HFFc6 (cell line): ENCODE results near the gene FBXO34. TPM values are rescaled to one million over a fixed set of nuclear protein-coding genes. Genes with fewer than 3 reads are reported as not detected.

Experiments used
- DNase-seq: peaks from one replicate; pipeline ENCODE4 v3.0.0-alpha.2; 2018
- H3K27ac Mint-ChIP-seq: 2 replicates; pipeline ENCODE4 v1.8.0; 2020; ENCODE audit warnings: mild to moderate bottlenecking, mixed read lengths
- H3K27me3 Mint-ChIP-seq: 2 replicates; pipeline ENCODE4 v1.8.0; 2021; ENCODE audit warnings: mild to moderate bottlenecking, moderate library complexity, mixed read lengths; ENCODE audit not compliant: insufficient read depth
- H3K36me3 Mint-ChIP-seq: 2 replicates; pipeline ENCODE4 v1.8.0; 2021; ENCODE audit warnings: low read depth, mixed read lengths
- H3K4me1 Mint-ChIP-seq: 2 replicates; pipeline ENCODE4 v1.8.0; 2020; ENCODE audit warnings: low read depth, mixed read lengths
- H3K4me3 Mint-ChIP-seq: 2 replicates; pipeline ENCODE4 v1.8.0; 2020; ENCODE audit warnings: mild to moderate bottlenecking, moderate library complexity, mixed read lengths
- H3K9me3 Mint-ChIP-seq: 2 replicates; pipeline ENCODE4 v1.8.0; 2020; ENCODE audit warnings: mild to moderate bottlenecking, mixed read lengths
- long read RNA-seq: library from polyadenylated mRNA; unstranded; transcript quantifications from one replicate; pipeline ENCODE4 v2.0.0, GENCODE V29; 2019
- total RNA-seq, 6 experiments: library from RNA; stranded (reverse); fragmentation: NEBNext Ultra II Directional; extraction: Animal tissue kit (Norgen Biotek cat#: 25700); gene quantifications; 2 replicates in 1 of 6; 3 replicates in 5 of 6; pipeline ENCODE4 v1.2.3, GENCODE V29; 2021
- TF ChIP-seq, protein P1 (sequence below): fragments of 200-600 bp; sonication (generic); IDR thresholded peaks from 2 replicates; pipeline ENCODE4 v1.5.0; 2021; ENCODE audit warnings: antibody characterized with exemption, mild to moderate bottlenecking

Gene FBXO34, protein sequence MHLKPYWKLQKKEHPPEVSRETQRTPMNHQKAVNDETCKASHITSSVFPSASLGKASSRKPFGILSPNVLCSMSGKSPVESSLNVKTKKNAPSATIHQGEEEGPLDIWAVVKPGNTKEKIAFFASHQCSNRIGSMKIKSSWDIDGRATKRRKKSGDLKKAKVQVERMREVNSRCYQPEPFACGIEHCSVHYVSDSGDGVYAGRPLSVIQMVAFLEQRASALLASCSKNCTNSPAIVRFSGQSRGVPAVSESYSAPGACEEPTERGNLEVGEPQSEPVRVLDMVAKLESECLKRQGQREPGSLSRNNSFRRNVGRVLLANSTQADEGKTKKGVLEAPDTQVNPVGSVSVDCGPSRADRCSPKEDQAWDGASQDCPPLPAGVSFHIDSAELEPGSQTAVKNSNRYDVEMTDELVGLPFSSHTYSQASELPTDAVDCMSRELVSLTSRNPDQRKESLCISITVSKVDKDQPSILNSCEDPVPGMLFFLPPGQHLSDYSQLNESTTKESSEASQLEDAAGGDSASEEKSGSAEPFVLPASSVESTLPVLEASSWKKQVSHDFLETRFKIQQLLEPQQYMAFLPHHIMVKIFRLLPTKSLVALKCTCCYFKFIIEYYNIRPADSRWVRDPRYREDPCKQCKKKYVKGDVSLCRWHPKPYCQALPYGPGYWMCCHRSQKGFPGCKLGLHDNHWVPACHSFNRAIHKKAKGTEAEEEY
- 10 to 100 TPM; 10.3 to 13.5 (median 11.7) TPM for total RNA-seq
- long read RNA-seq, transcript FBXO34-201 (2 exons, 3,464 nt), result major isoform, 11 of 11 reads
- long read RNA-seq, partial matches to known transcripts, result 0 of 11 reads
- long read RNA-seq, other reads (novel, unspliced or antisense), result 0 of 11 reads

DNA sequence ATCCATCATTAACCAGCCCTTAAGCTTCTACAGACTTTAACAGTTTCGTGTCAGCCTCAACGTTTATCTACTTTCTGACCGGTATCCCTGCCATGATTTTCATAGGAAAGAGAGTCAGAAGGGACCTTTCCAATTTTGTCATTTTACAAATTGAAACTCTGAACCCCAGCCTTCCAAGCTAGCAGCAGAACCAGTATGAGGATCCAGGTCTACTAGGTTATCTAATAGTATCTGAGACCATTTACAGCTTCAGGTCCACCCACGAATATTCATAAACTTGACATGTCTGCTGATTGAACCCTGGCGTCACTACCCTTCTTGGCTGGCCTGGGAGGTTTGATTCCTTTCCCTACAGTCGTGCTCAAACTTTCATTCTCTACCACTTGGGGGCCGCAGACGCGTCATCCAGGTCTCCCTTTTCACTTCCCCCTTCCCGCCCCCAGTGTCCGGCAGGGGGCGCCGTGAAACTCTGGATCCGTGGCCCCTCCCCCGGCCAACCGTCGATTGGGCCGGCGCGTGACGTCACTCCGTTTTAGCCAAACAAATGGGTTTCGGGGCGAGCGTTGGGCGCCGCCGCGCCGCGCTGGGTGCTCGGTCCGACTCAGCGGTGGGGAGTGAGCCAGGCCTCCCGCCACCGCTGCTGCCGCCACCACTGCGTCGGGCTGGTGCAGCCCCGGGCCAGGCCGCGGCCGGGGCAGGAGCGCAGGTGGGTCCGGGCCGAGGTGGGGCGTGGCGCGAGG is at the start of gene FBXO34:
Gene FBXO34 (plus strand): TSS at position 590 of the 740 bp plus-strand sequence. CDS start 78,970 bp downstream, outside the sequence.
- Mint-ChIP-seq H3K27me3 (no peaks in the 10 kb centered on the region), H3K4me3 (peak within 1 kb of the TSS; percentile 91), H3K27ac (peak within 1 kb of the TSS; percentile 92), H3K9me3 (no peaks in the 10 kb centered on the region), H3K4me1 (peaks cover 58% of the 10 kb centered on the region), H3K36me3 (no peaks in the 10 kb centered on the region)
- peak; percentile 91 for DNase-seq
- TF ChIP-seq, protein P1, sequence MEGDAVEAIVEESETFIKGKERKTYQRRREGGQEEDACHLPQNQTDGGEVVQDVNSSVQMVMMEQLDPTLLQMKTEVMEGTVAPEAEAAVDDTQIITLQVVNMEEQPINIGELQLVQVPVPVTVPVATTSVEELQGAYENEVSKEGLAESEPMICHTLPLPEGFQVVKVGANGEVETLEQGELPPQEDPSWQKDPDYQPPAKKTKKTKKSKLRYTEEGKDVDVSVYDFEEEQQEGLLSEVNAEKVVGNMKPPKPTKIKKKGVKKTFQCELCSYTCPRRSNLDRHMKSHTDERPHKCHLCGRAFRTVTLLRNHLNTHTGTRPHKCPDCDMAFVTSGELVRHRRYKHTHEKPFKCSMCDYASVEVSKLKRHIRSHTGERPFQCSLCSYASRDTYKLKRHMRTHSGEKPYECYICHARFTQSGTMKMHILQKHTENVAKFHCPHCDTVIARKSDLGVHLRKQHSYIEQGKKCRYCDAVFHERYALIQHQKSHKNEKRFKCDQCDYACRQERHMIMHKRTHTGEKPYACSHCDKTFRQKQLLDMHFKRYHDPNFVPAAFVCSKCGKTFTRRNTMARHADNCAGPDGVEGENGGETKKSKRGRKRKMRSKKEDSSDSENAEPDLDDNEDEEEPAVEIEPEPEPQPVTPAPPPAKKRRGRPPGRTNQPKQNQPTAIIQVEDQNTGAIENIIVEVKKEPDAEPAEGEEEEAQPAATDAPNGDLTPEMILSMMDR, result peak; percentile 100

DNA sequence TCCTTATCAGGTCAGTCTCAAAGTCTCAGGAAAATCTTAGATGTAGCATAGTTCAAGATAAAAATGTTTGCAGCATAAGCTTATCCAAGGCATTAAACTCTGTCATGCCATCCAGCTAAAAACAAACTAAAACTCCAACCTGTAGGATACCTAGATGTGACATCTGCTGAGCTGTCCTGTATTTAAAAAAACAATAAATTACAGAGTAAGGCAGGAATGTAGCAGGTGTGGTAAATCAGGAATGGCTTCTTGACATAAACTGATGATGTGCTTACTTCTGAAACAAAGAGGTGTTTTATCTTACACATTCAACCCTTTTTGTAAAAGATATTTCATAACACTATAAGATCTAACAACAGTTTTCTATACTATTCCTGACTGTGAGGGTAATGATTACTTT is 49.3 kb upstream of the FBXO34 start:
- H3K9me3 Mint-ChIP-seq, result peaks cover 9% of the 10 kb centered on the region
- H3K4me3 Mint-ChIP-seq, result no peak overlapping the region
- no peaks in the 10 kb centered on the region; the same call in 1 of the 2 replicates for H3K36me3 Mint-ChIP-seq

DNA sequence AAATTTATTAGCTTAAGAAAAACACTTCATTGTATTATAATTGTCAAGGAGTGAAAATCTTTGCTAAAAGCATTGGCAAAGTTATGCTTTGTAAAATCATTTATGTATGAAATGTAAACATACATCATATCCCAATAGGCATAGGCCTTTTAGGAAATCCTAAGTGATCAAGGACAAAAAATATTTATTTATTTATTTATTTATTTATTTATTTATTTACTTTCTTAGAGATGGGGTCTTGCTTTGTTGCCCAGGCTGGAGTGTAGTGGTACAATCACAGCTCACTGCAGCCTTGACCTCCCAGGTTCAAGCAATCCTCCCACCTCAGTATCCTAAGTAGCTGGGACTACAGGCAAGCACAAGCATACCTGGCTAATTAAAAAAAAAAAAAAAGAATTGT is 47.9 kb upstream of the FBXO34 start:
- peaks cover 24% of the 10 kb centered on the region for H3K4me1 Mint-ChIP-seq
- H3K4me3 Mint-ChIP-seq, result no peak overlapping the region
- H3K36me3 Mint-ChIP-seq, result no peaks in the 10 kb centered on the region; the same call in 1 of the 2 replicates
- no peaks in the 10 kb centered on the region for H3K27me3 Mint-ChIP-seq
- no peak overlapping the region for H3K27ac Mint-ChIP-seq
- TF ChIP-seq, protein P1, result no peak
- no peak for DNase-seq
- peaks cover 21% of the 10 kb centered on the region for H3K9me3 Mint-ChIP-seq

More for the DNA sequence above, 49.3 kb upstream of the FBXO34 start:
- TF ChIP-seq, protein P1, result no peak
- Mint-ChIP-seq H3K4me1 (peaks cover 26% of the 10 kb centered on the region), H3K27me3 (no peaks in the 10 kb centered on the region), H3K27ac (no peak overlapping the region)
- DNase-seq, result no peak

DNA sequence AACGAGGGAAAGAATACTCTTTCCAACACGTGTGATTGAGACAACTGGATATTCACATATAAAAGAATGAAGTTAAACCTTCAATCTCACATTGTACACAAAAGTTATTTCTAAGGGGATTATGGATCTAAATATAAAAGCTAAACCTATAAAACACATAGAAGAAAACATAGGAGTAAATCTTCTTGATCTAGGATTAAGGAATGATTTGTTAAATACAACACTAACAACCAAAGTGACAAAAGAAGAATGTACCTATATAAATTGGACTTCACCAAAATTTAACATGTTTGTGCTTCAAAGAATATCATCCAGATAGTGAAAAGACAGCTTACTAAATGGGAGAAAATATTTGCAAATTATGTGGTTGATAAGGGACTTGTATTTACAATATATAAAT is 43.0 kb upstream of the FBXO34 start:
- Mint-ChIP-seq H3K27me3 (peaks cover 21% of the 10 kb centered on the region), H3K36me3 (no peaks in the 10 kb centered on the region; the same call in none of the 2 replicates), H3K4me1 (no peaks in the 10 kb centered on the region)

More for the DNA sequence above, 43.0 kb upstream of the FBXO34 start:
- H3K27ac Mint-ChIP-seq, result no peak overlapping the region
- no peak for DNase-seq
- H3K9me3 Mint-ChIP-seq, result peaks cover 21% of the 10 kb centered on the region
- no peak overlapping the region for H3K4me3 Mint-ChIP-seq
- TF ChIP-seq, protein P1, result no peak
